Mesendoderm (in vitro differentiated cells): ENCODE data around the gene SLFN5.
"Not testable (repeated sequence)": the region's sequence is repeated elsewhere in the genome, so short reads cannot be mapped to it uniquely, and the experiment has no call there.

Source experiments
- DNase-seq: peaks from one replicate; pipeline ENCODE4 v3.0.0; 2013
- H2AK5ac ChIP-seq: 2 replicates; pipeline ENCODE4 v1.6.1; 2013; ENCODE audit warnings: low read length, inconsistent platforms
- H2BK120ac ChIP-seq: 2 replicates; pipeline ENCODE4 v1.6.1; 2013; ENCODE audit warnings: low read depth, mild to moderate bottlenecking, low read length, moderate library complexity, mixed read lengths
- H2BK15ac ChIP-seq: replicated peaks from 2 replicates; pipeline ENCODE4 v1.6.1; 2013; ENCODE audit warnings: low read depth, mild to moderate bottlenecking, moderate library complexity
- H2BK5ac ChIP-seq: 2 replicates; pipeline ENCODE4 v1.6.1; 2013; ENCODE audit warnings: low read length, inconsistent platforms
- H3K18ac ChIP-seq: 2 replicates; pipeline ENCODE4 v1.6.1; 2013; ENCODE audit warnings: mild to moderate bottlenecking, low read length, mixed read lengths
- H3K23ac ChIP-seq: one replicate; pipeline ENCODE4 v1.6.1; 2013; ENCODE audit warnings: low read length
- H3K27ac ChIP-seq: 2 replicates; pipeline ENCODE4 v1.5.1; 2013; ENCODE audit warnings: low read depth, mild to moderate bottlenecking, inconsistent platforms, low read length, moderate library complexity
- H3K27me3 ChIP-seq: 2 replicates; pipeline ENCODE4 v1.6.1; 2013; ENCODE audit warnings: low read length, control low read depth, mild to moderate bottlenecking, inconsistent platforms; ENCODE audit not compliant: insufficient read depth, poor library complexity
- H3K36me3 ChIP-seq: 2 replicates; pipeline ENCODE4 v1.6.1; 2013; ENCODE audit warnings: low read length, inconsistent platforms; ENCODE audit not compliant: control insufficient read depth, insufficient read depth
- H3K4ac ChIP-seq: one replicate; pipeline ENCODE4 v1.6.1; 2013; ENCODE audit warnings: low read depth, mild to moderate bottlenecking, low read length, moderate library complexity
- H3K4me1 ChIP-seq: 2 replicates; pipeline ENCODE4 v1.6.1; 2013; ENCODE audit warnings: low read depth, low read length, inconsistent platforms; ENCODE audit not compliant: control insufficient read depth
- H3K4me2 ChIP-seq: 2 replicates; pipeline ENCODE4 v1.6.1; 2013; ENCODE audit warnings: low read length
- H3K4me3 ChIP-seq: 2 replicates; pipeline ENCODE4 v1.5.1; 2013; ENCODE audit warnings: mild to moderate bottlenecking, low read length
- H3K56ac ChIP-seq: one replicate; pipeline ENCODE4 v1.6.1; 2013; ENCODE audit warnings: low read length
- H3K79me1 ChIP-seq: 2 replicates; pipeline ENCODE4 v1.6.1; 2013; ENCODE audit warnings: low read length, inconsistent platforms
- H3K79me2 ChIP-seq: 2 replicates; pipeline ENCODE4 v1.6.1; 2013; ENCODE audit warnings: mild to moderate bottlenecking, low read length; ENCODE audit not compliant: control insufficient read depth, insufficient read depth
- H3K9ac ChIP-seq: 2 replicates; pipeline ENCODE4 v1.6.1; 2013; ENCODE audit warnings: low read length, inconsistent platforms
- H4K5ac ChIP-seq: one replicate; pipeline ENCODE4 v1.6.1; 2013; ENCODE audit warnings: low read length
- H4K8ac ChIP-seq: one replicate; pipeline ENCODE4 v1.6.1; 2013; ENCODE audit warnings: low read depth, mild to moderate bottlenecking, control low read depth, low read length, moderate library complexity
- WGBS: extraction: QIAGEN DNeasy Blood & Tissue Kit; methylation state at CpG from one replicate; pipeline ENCODE4 v1.1.7; 2013; ENCODE audit warnings: low lambda C conversion rate, missing lambda C conversion rate; ENCODE audit not compliant: insufficient coverage; ENCODE audit errors: extremely low coverage; 5-methylcytosine and 5-hydroxymethylcytosine counted together

Gene SLFN5

GRCh38 chr17:35265566-35266141 lies 22.8 kb downstream of the SLFN5 start:
- H2BK5ac ChIP-seq = no peak overlapping the region
- no peak overlapping the region for H2BK120ac ChIP-seq
- no CpG with 5 or more reads among the region's 11 CpGs for WGBS
- no peak overlapping the region for H3K18ac ChIP-seq
- H3K4me1 ChIP-seq = no peaks in the 10 kb centered on the region
- no peaks in the 10 kb centered on the region for H3K79me2 ChIP-seq
- H3K27me3 ChIP-seq = no peaks in the 10 kb centered on the region
- no peak overlapping the region for H2AK5ac ChIP-seq
- H2BK15ac ChIP-seq = no peak overlapping the region
- H3K4me3 ChIP-seq = no peak overlapping the region
- H3K79me1 ChIP-seq = no peaks in the 10 kb centered on the region
- H3K23ac ChIP-seq = no peak overlapping the region
- no peak overlapping the region for H4K8ac ChIP-seq
- no peaks in the 10 kb centered on the region for H3K36me3 ChIP-seq
- H3K56ac ChIP-seq = no peak overlapping the region
- no peak overlapping the region for H3K9ac ChIP-seq
- H4K5ac ChIP-seq = no peak overlapping the region
- H3K4me2 ChIP-seq = no peak overlapping the region
- no peak overlapping the region for H3K4ac ChIP-seq
- DNase-seq = no peak
- no peak overlapping the region for H3K27ac ChIP-seq

- H3K4ac ChIP-seq, H4K8ac ChIP-seq, H3K56ac ChIP-seq, H3K27me3 ChIP-seq, H2BK15ac ChIP-seq, H2BK5ac ChIP-seq, H3K27ac ChIP-seq, H4K5ac ChIP-seq, H3K79me2 ChIP-seq, H3K4me1 ChIP-seq, H3K18ac ChIP-seq, DNase-seq, H3K79me1 ChIP-seq, H2BK120ac ChIP-seq, H3K4me2 ChIP-seq, H3K36me3 ChIP-seq, H2AK5ac ChIP-seq, H3K23ac ChIP-seq, H3K9ac ChIP-seq: not testable (repeated sequence)
- no CpG with 5 or more reads among the region's 13 CpGs for WGBS
- H3K4me3 ChIP-seq = peak overlapping the region; percentile 8
These were observed 31.5 kb downstream of the SLFN5 start for GRCh38 chr17:35274167-35275066.

- not testable (repeated sequence) for H3K4me3 ChIP-seq, H3K9ac ChIP-seq, DNase-seq, H3K23ac ChIP-seq, H3K27me3 ChIP-seq, H2AK5ac ChIP-seq, H3K4me1 ChIP-seq, H3K4me2 ChIP-seq, H3K79me2 ChIP-seq, H3K56ac ChIP-seq, H2BK5ac ChIP-seq, H3K4ac ChIP-seq, H4K5ac ChIP-seq, H3K18ac ChIP-seq, H3K36me3 ChIP-seq, H2BK120ac ChIP-seq, H3K79me1 ChIP-seq, H4K8ac ChIP-seq, H2BK15ac ChIP-seq, H3K27ac ChIP-seq
- no CpG with 5 or more reads among the region's 6 CpGs for WGBS
These were observed 35.6 kb downstream of the SLFN5 start for GRCh38 chr17:35278454-35278853.

DNA sequence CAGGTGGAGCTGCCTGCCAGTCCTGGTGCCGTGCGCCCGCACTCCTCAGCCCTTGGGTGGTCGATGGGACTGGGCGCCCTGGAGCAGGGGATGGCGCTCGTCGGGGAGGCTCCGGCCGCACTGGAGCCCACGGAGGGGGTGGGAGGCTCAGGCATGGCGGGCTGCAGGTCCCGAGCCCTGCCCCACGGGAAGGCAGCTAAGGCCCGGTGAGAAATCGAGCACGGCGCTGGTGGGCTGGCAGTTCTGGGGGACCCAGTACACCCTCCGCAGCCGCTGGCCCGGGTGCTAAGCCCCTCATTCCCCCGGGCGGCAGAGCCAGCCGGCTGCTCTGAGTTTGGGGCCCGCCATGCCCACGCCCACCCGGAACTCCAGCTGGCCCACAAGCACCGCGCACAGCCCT lies 36.0 kb downstream of the SLFN5 start:
- not testable (repeated sequence) for H3K56ac ChIP-seq, H2AK5ac ChIP-seq, H3K4me2 ChIP-seq, H3K27me3 ChIP-seq, H3K36me3 ChIP-seq, H3K23ac ChIP-seq, H2BK5ac ChIP-seq, H3K27ac ChIP-seq, H4K5ac ChIP-seq, H3K18ac ChIP-seq, DNase-seq, H3K79me2 ChIP-seq, H3K9ac ChIP-seq, H3K4ac ChIP-seq, H4K8ac ChIP-seq, H2BK15ac ChIP-seq, H2BK120ac ChIP-seq, H3K79me1 ChIP-seq, H3K4me1 ChIP-seq, H3K4me3 ChIP-seq
- whole genome bisulfite sequencing = no CpG with 5 or more reads among the region's 29 CpGs

DNA sequence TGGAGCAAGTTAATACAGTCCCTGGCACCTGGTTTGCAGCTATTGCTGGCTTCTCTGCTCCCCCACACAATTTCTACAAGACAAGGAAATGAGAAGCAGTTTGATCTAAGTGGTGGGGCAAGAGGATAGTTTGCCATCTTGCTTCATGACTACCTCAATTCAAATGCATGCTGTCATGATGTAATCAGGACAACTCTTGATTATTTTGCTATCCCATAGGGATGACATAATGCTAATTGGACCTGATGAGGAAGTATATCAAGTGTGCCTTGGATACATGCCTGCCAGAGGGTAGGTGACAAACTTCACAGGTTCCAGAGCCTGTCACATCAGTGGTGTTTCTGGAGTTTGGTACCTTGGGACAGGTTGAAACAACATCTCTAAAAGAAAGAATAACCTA lies 40.9 kb downstream of the SLFN5 start:
- H3K18ac ChIP-seq = no peak overlapping the region
- no peak for DNase-seq
- H3K4ac ChIP-seq = no peak overlapping the region
- no peak overlapping the region for H2BK15ac ChIP-seq
- no peak overlapping the region for H2BK120ac ChIP-seq
- no peak overlapping the region for H3K56ac ChIP-seq
- H4K8ac ChIP-seq = no peak overlapping the region
- no peak overlapping the region for H3K4me3 ChIP-seq
- H3K36me3 ChIP-seq = no peaks in the 10 kb centered on the region
- H2AK5ac ChIP-seq = no peak overlapping the region
- no peak overlapping the region for H3K9ac ChIP-seq
- H3K4me1 ChIP-seq = no peaks in the 10 kb centered on the region
- no peaks in the 10 kb centered on the region for H3K27me3 ChIP-seq
- no peak overlapping the region for H3K4me2 ChIP-seq
- no peak overlapping the region for H4K5ac ChIP-seq
- H3K79me2 ChIP-seq = no peaks in the 10 kb centered on the region
- H3K23ac ChIP-seq = no peak overlapping the region
- no peaks in the 10 kb centered on the region for H3K79me1 ChIP-seq
- H2BK5ac ChIP-seq = no peak overlapping the region
- H3K27ac ChIP-seq = no peak overlapping the region
